Muscle of leg (tissue), 11 donors: ENCODE measurements around the gene BTRC. TPM values are rescaled to one million over a fixed set of nuclear protein-coding genes. Genes with fewer than 3 reads are reported as not detected.
"Not testable (repeated sequence)": the region's sequence is repeated elsewhere in the genome, so short reads cannot be mapped to it uniquely, and the experiment has no call there.

ENCODE experiments used
- DNase-seq: peaks from one replicate; pipeline ENCODE4 v3.0.0; 2013
- H3K27ac ChIP-seq: one replicate; pipeline ENCODE4 v1.5.1; 2013; ENCODE audit warnings: mild to moderate bottlenecking, low read length, control low read depth
- H3K27me3 ChIP-seq: one replicate; pipeline ENCODE4 v1.6.1; 2013; ENCODE audit warnings: low read length; ENCODE audit not compliant: control insufficient read depth, insufficient read depth
- H3K36me3 ChIP-seq: one replicate; pipeline ENCODE4 v1.6.1; 2013; ENCODE audit warnings: low read length; ENCODE audit not compliant: control insufficient read depth, insufficient read depth
- H3K4me1 ChIP-seq: one replicate; pipeline ENCODE4 v1.6.1; 2013; ENCODE audit warnings: low read length; ENCODE audit not compliant: control insufficient read depth, insufficient read depth
- H3K4me3 ChIP-seq: one replicate; pipeline ENCODE4 v1.5.1; 2013; ENCODE audit warnings: low read length, control low read depth
- H3K9me3 ChIP-seq: replicated peaks from 2 replicates; pipeline ENCODE4 v1.6.1; 2013; ENCODE audit warnings: low read depth, low read length; ENCODE audit not compliant: control insufficient read depth
- WGBS: methylation state at CpG from one replicate; pipeline ENCODE4 v1.1.5; 2013; ENCODE audit warnings: missing lambda C conversion rate; ENCODE audit not compliant: insufficient coverage; 5-methylcytosine and 5-hydroxymethylcytosine counted together
- polyA plus RNA-seq, 8 donors: library from polyadenylated mRNA; unstranded; fragments of 120-200 nt; gene quantifications; one replicate each; pipeline versions ENCODE4 v1.2.1 to v1.2.3, GENCODE V29; 2013; ENCODE audit warnings: inconsistent platforms in 1 of 8, low replicate concordance in 1 of 8; ENCODE audit not compliant: insufficient read length in 8 of 8, insufficient read depth in 1 of 8
- total RNA-seq: library from RNA; stranded (reverse); fragments of 120-200 nt; gene quantifications from one replicate; pipeline ENCODE4 v1.2.4, GENCODE V29; 2013

BTRC gene
- total and polyA plus RNA-seq, 9 donors: 14.3 to 27.4 (median 23.4) TPM

- Histone ChIP-seq H3K36me3 (no peaks in the 10 kb centered on the region), H3K27ac (no peak overlapping the region), H3K4me3 (no peak overlapping the region), H3K27me3 (no peaks in the 10 kb centered on the region), H3K9me3 (no peaks in the 10 kb centered on the region), H3K4me1 (no peaks in the 10 kb centered on the region)
- DNase-seq: no peak
- WGBS: 80% methylated on average over 1 of the region's 4 CpGs
Observed at GRCh38 chr10:101337836-101338235, 16.1 kb upstream of the BTRC start.

- DNase-seq: no peak
- Histone ChIP-seq H3K4me3 (no peak overlapping the region), H3K4me1 (no peaks in the 10 kb centered on the region), H3K9me3 (no peaks in the 10 kb centered on the region), H3K27ac (no peak overlapping the region), H3K27me3 (no peaks in the 10 kb centered on the region), H3K36me3 (no peaks in the 10 kb centered on the region)
Observed at GRCh38 chr10:101341438-101341837, 12.5 kb upstream of the BTRC start.

GRCh38 chr10:101346177-101346576 is 7.8 kb upstream of the BTRC start:
- H3K9me3 ChIP-seq: no peaks in the 10 kb centered on the region
- DNase-seq: no peak
- WGBS: no CpG with 5 or more reads among the region's 3 CpGs
- no peak overlapping the region for H3K27ac ChIP-seq
- no peak overlapping the region for H3K4me3 ChIP-seq
- no peaks in the 10 kb centered on the region for H3K27me3 ChIP-seq
- H3K36me3 ChIP-seq: no peaks in the 10 kb centered on the region
- H3K4me1 ChIP-seq: no peaks in the 10 kb centered on the region

GRCh38 chr10:101351017-101351416 is 2.9 kb upstream of the BTRC start:
- no peaks in the 10 kb centered on the region for H3K27me3 ChIP-seq
- H3K27ac ChIP-seq: no peak overlapping the region
- DNase-seq: no peak
- H3K9me3 ChIP-seq: no peaks in the 10 kb centered on the region
- H3K4me1 ChIP-seq: peaks cover 8% of the 10 kb centered on the region
- no peak overlapping the region for H3K4me3 ChIP-seq
- H3K36me3 ChIP-seq: no peaks in the 10 kb centered on the region
- 71% methylated on average over 3 of the region's 3 CpGs for WGBS

- H3K36me3 ChIP-seq: no peaks in the 10 kb centered on the region
- no peak overlapping the region for H3K4me3 ChIP-seq
- DNase-seq: no peak
- no peaks in the 10 kb centered on the region for H3K9me3 ChIP-seq
- no peak overlapping the region for H3K27ac ChIP-seq
- H3K27me3 ChIP-seq: no peaks in the 10 kb centered on the region
- H3K4me1 ChIP-seq: peaks cover 8% of the 10 kb centered on the region
Observed at GRCh38 chr10:101351477-101351876, 2.5 kb upstream of the BTRC start.

- not testable (repeated sequence) for H3K4me3 ChIP-seq, H3K9me3 ChIP-seq, H3K27me3 ChIP-seq, H3K4me1 ChIP-seq, H3K27ac ChIP-seq, DNase-seq, H3K36me3 ChIP-seq
- no CpG with 5 or more reads among the region's 10 CpGs for WGBS
Observed at GRCh38 chr10:101352857-101353256, 1.1 kb upstream of the BTRC start.

GRCh38 chr10:101354328-101355071 is 535 bp downstream of the BTRC start:
- peaks cover 11% of the 10 kb centered on the region for H3K4me1 ChIP-seq
- no peaks in the 10 kb centered on the region for H3K36me3 ChIP-seq
- H3K9me3 ChIP-seq: no peaks in the 10 kb centered on the region
- H3K27me3 ChIP-seq: no peaks in the 10 kb centered on the region
- peak overlapping the region; percentile 92 for H3K4me3 ChIP-seq
- peak; percentile 73 for DNase-seq
- H3K27ac ChIP-seq: peak overlapping the region; percentile 93
- WGBS: under 1% methylated on average over 29 of the region's 29 CpGs

- 32% methylated on average over 3 of the region's 6 CpGs for WGBS
- H3K4me3 ChIP-seq: peak overlapping the region; percentile 92
- no peaks in the 10 kb centered on the region for H3K27me3 ChIP-seq
- H3K9me3 ChIP-seq: no peaks in the 10 kb centered on the region
- H3K4me1 ChIP-seq: peaks cover 11% of the 10 kb centered on the region
- DNase-seq: no peak
- H3K36me3 ChIP-seq: no peaks in the 10 kb centered on the region
- peak overlapping the region; percentile 93 for H3K27ac ChIP-seq
Observed at GRCh38 chr10:101355072-101355706, 1.2 kb downstream of the BTRC start.

- Histone ChIP-seq H3K27me3 (no peaks in the 10 kb centered on the region), H3K27ac (no peak overlapping the region), H3K36me3 (peaks cover 5% of the 10 kb centered on the region), H3K4me3 (no peak overlapping the region), H3K9me3 (no peaks in the 10 kb centered on the region), H3K4me1 (peaks cover 11% of the 10 kb centered on the region)
- DNase-seq: no peak
- WGBS: no CpG with 5 or more reads among the region's 5 CpGs
Observed at GRCh38 chr10:101356132-101356531, 2.2 kb downstream of the BTRC start.

GRCh38 chr10:101357958-101358357 is 4.0 kb downstream of the BTRC start:
- DNase-seq: no peak
- H3K36me3 ChIP-seq: peaks cover 5% of the 10 kb centered on the region
- peaks cover 11% of the 10 kb centered on the region for H3K4me1 ChIP-seq
- no CpG with 5 or more reads among the region's 4 CpGs for WGBS
- H3K27me3 ChIP-seq: no peaks in the 10 kb centered on the region
- H3K27ac ChIP-seq: no peak overlapping the region
- H3K9me3 ChIP-seq: no peaks in the 10 kb centered on the region
- no peak overlapping the region for H3K4me3 ChIP-seq
